ENCODE results near the gene CTCF. TPM values are rescaled to one million over a fixed set of nuclear protein-coding genes. Genes with fewer than 3 reads are reported as not detected.

Gene CTCF
- total and polyA plus RNA-seq, 10 of the 15 experiments (the other 5 are each of a cell fraction or from before 2014, with no cell fraction given), result 9.1 to 55.0 (median 41.8) TPM

- no TSS peak for BruUV-seq (replicated peaks)
- H2AFZ ChIP-seq (ENCODE audit: control insufficient read depth, low read depth, low read length), result 0 out of 2 replicates have a peak overlapping the region, but pooled peaks have one; percentile 24
- peak overlapping the region; percentile 87 for H3K27ac ChIP-seq (ENCODE audit: control insufficient read depth, insufficient read depth)
- ChIA-PET POLR2A (interaction anchor here (0.8 to 2.6 kb wide), 8 partner anchors 8 to 112 kb away, joined by 3 to 17 read pairs (median 9); partner anchors contain the start of genes ACD, CARMIL2 and RIPOR1), CTCF (interaction anchor here (0.6 to 5.9 kb wide), 45 partner anchors 9 to 713 kb away, joined by 3 to 138 read pairs (median 4); partner anchors contain the start of genes ACD, ATP6V0D1, C16orf86 and CARMIL2), SMC1A (ENCODE audit: uncharacterized antibody, unreplicated experiment) (interaction anchor here (0.7 to 6.2 kb wide), 20 partner anchors 8 to 122 kb away, joined by 3 to 86 read pairs (median 5); partner anchors contain the start of genes ACD, C16orf86, CARMIL2 and CTCF), RAD21 (ENCODE audit: unreplicated experiment) (interaction anchor here (0.7 to 5.8 kb wide), 20 partner anchors 8 to 388 kb away, joined by 3 to 102 read pairs (median 6); partner anchors contain the start of genes ACD, C16orf86, CARMIL2 and CTCF)
- peaks cover 7 to 8% of the 10 kb centered on the region in 2 experiments; a peak in 3 of 4 replicates for H3K36me3 ChIP-seq (ENCODE audit: control insufficient read depth in 2 of 2, insufficient read depth in 2 of 2, low read length in 1 of 2)
- 0 out of 2 replicates have a peak overlapping the region, but pooled peaks have one; percentile 14 for H3K4me3 ChIP-seq
- no peaks in the 10 kb centered on the region for H3K79me2 ChIP-seq (ENCODE audit: control insufficient read depth, insufficient read depth, low read length)
- FAIRE-seq (peak; percentile 71), ATAC-seq (peak; percentile 30), DNase-seq (ENCODE audit: low read depth, low spot score) (no peak)
- peak overlapping the region; percentile 31 for H3K9ac ChIP-seq (ENCODE audit: control insufficient read depth, insufficient read depth, low read length)
- peak overlapping the region; percentile 82 for H3K4me2 ChIP-seq (ENCODE audit: control insufficient read depth, insufficient read depth)
- intact Hi-C loops (cut with micrococcal nuclease; ENCODE audit: unreplicated experiment), result loop anchor here (1.0 to 2.0 kb wide), 3 partner anchors 15 to 121 kb away; partner anchors contain the start of gene CTCF
- H3K4me1 ChIP-seq (ENCODE audit: control insufficient read depth, insufficient read depth, low read length), result peaks cover 35% of the 10 kb centered on the region
- in situ Hi-C loops (cut with MboI), result loop anchor here (5.0 kb wide), 1 partner anchor 95 kb away; no protein-coding TSS in a partner anchor
- WGBS (ENCODE audit: insufficient coverage, insufficient replicate concordance, low lambda C conversion rate, missing lambda C conversion rate), result 1% methylated on average over 16 of the region's 16 CpGs
- no peaks in the 10 kb centered on the region for H3K9me3 ChIP-seq (replicated peaks; ENCODE audit: control insufficient read depth, insufficient read depth, low read length)
- no peaks in the 10 kb centered on the region for H4K20me1 ChIP-seq (ENCODE audit: control insufficient read depth, insufficient read depth)
- no peaks in the 10 kb centered on the region for H3K27me3 ChIP-seq (replicated peaks in 1 of 2; ENCODE audit: control insufficient read depth in 2 of 2, insufficient read depth in 2 of 2, low read length in 1 of 2)
- TF ChIP-seq TAF1 (IDR thresholded peaks at IDR 0.05; ENCODE audit: borderline replicate concordance, low read depth, low read length) (no peak), POLR2A (IDR thresholded peaks at IDR 0.05; ENCODE audit: low read depth, low read length) (peak; percentile 74), BACH1 (IDR thresholded peaks at IDR 0.05; ENCODE audit: borderline replicate concordance) (no peak), ATF3 (IDR thresholded peaks at IDR 0.05; ENCODE audit: borderline replicate concordance, extremely low read depth, low read depth, low read length) (no peak), PRDM15 (CRISPR knock-in tag; IDR thresholded peaks at IDR 0.05) (no peak), NKRF (conservative IDR thresholded peaks at IDR 0.05) (no peak), BMI1 (IDR thresholded peaks at IDR 0.05; ENCODE audit: borderline replicate concordance) (no peak), PAX5 (IDR thresholded peaks at IDR 0.05; ENCODE audit: borderline replicate concordance, low read depth, low read length) (0 out of 2 replicates have a peak, but pooled peaks have one; percentile 24), FOXK2 (IDR thresholded peaks at IDR 0.05) (no peak), MEF2B (IDR thresholded peaks at IDR 0.05; ENCODE audit: partially characterized antibody, poor library complexity, severe bottlenecking) (peak; percentile 35), IKZF1 (conservative IDR thresholded peaks at IDR 0.05) (no peak), SREBF1 (IDR thresholded peaks at IDR 0.05; ENCODE audit: low read length) (no peak), MYB (IDR thresholded peaks at IDR 0.05; ENCODE audit: borderline replicate concordance, low read depth, low read length) (no peak), PML (IDR thresholded peaks at IDR 0.05; ENCODE audit: low read length) (no peak), GATAD2B (conservative IDR thresholded peaks at IDR 0.05; ENCODE audit: low read depth) (no peak), SMAD5 (IDR thresholded peaks at IDR 0.05; ENCODE audit: low read depth) (no peak), NFIC (IDR thresholded peaks at IDR 0.05; ENCODE audit: low read depth, low read length) (no peak)
Observed at GRCh38 chr16:67547423-67548264, 14.7 kb upstream of the CTCF start.
